ENCODE measurements around the gene ACVRL1. TPM values are rescaled to one million over a fixed set of nuclear protein-coding genes. Genes with fewer than 3 reads are reported as not detected.
A peak's percentile ranks its signal among the peaks of the same experiment; 100 is the strongest.

ACVRL1 gene
- total RNA-seq, 1 donor from 2014 or later = 2.0 TPM

DNA sequence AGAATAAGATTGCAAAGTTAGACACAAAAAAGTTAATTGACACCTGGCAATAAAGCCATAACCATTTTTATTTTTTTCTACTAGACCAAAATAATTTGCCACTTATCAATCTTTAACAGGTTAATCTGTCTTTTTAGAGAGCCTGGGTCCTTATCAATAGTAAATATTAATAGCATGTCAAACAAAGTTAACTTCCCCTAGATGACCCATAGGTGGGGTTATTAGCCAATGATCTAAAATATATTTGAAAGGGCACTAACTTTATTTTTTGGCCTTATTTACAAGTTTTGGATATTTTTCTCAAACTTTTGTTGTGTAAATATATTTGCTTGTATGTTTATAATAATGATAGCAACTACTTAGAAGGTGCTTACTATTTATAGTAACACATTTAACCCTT lies 15.5 kb upstream of the ACVRL1 start:
- H3K27me3 Mint-ChIP-seq (ENCODE audit: insufficient read depth, low read depth) = peaks cover 21% of the 10 kb centered on the region
- H3K9me3 ChIP-seq (ENCODE audit: low read depth) = no peaks in the 10 kb centered on the region

DNA sequence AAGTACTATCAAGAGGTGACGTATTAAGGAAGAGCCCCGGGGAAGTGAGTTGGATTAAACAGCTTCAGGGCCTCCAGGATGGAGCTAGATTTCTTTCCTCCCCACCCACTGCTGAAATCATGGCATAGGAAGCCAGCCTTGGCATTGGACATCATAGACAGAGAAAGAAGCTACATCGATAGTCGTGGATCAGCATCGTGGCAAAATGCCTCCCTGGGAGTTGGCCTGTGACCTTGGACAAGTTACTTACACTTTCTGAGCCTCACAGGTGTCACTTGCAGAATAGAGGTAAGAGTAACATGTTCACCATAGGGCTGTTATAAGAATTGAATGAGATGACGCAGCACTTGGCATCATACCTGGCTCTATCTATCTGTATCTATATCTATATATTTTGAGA lies 13.5 kb upstream of the ACVRL1 start:
- Histone ChIP-seq H3K27me3 (no peaks in the 10 kb centered on the region), H3K36me3 (no peaks in the 10 kb centered on the region), H3K4me3 (no peak overlapping the region), H3K27ac (no peak overlapping the region), H3F3A (ENCODE audit: low read depth) (peaks cover 10% of the 10 kb centered on the region), H3K79me2 (ENCODE audit: low read depth) (no peaks in the 10 kb centered on the region), H4K20me1 (ENCODE audit: low read depth) (no peaks in the 10 kb centered on the region), H3K4me2 (no peak overlapping the region), H3K9ac (no peak overlapping the region), H2AFZ (replicated peaks) (no peak overlapping the region), H3K9me3 (ENCODE audit: low read depth) (no peaks in the 10 kb centered on the region), H3K4me1 (peaks cover 11% of the 10 kb centered on the region)
- no peaks in the 10 kb centered on the region for H3K36me3 Mint-ChIP-seq
- TF ChIP-seq, protein P1, sequence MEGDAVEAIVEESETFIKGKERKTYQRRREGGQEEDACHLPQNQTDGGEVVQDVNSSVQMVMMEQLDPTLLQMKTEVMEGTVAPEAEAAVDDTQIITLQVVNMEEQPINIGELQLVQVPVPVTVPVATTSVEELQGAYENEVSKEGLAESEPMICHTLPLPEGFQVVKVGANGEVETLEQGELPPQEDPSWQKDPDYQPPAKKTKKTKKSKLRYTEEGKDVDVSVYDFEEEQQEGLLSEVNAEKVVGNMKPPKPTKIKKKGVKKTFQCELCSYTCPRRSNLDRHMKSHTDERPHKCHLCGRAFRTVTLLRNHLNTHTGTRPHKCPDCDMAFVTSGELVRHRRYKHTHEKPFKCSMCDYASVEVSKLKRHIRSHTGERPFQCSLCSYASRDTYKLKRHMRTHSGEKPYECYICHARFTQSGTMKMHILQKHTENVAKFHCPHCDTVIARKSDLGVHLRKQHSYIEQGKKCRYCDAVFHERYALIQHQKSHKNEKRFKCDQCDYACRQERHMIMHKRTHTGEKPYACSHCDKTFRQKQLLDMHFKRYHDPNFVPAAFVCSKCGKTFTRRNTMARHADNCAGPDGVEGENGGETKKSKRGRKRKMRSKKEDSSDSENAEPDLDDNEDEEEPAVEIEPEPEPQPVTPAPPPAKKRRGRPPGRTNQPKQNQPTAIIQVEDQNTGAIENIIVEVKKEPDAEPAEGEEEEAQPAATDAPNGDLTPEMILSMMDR (IDR thresholded peaks at IDR 0.05) = no peak
- no peak for TF ChIP-seq EZH2 (IDR thresholded peaks at IDR 0.05)
- TF ChIP-seq EZH2phosphoT487 (IDR thresholded peaks at IDR 0.05) = no peak
- H3K9me3 Mint-ChIP-seq = no peaks in the 10 kb centered on the region
- H3K27me3 Mint-ChIP-seq (ENCODE audit: insufficient read depth, low read depth) = peaks cover 10% of the 10 kb centered on the region
- DNase-seq (ENCODE audit: low spot score) = no peak
- no peak overlapping the region for H3K27ac Mint-ChIP-seq
- H3K4me1 Mint-ChIP-seq = peaks cover 20% of the 10 kb centered on the region
- H3K4me3 Mint-ChIP-seq = no peak overlapping the region

More for the DNA sequence above, 15.5 kb upstream of the ACVRL1 start:
- DNase-seq (ENCODE audit: low spot score) = no peak
- Histone ChIP-seq H3K4me1 (peaks cover 14% of the 10 kb centered on the region), H3K79me2 (ENCODE audit: low read depth) (no peaks in the 10 kb centered on the region), H3K4me2 (no peak overlapping the region), H3K36me3 (no peaks in the 10 kb centered on the region), H3F3A (ENCODE audit: low read depth) (peaks cover 10% of the 10 kb centered on the region), H3K4me3 (no peak overlapping the region), H3K27me3 (peaks cover 3% of the 10 kb centered on the region), H4K20me1 (ENCODE audit: low read depth) (no peaks in the 10 kb centered on the region), H2AFZ (replicated peaks) (no peak overlapping the region), H3K27ac (no peak overlapping the region), H3K9ac (no peak overlapping the region)
- Mint-ChIP-seq H3K27ac (no peak overlapping the region), H3K9me3 (no peaks in the 10 kb centered on the region), H3K4me1 (peaks cover 21% of the 10 kb centered on the region), H3K4me3 (no peak overlapping the region), H3K36me3 (no peaks in the 10 kb centered on the region)
- TF ChIP-seq, protein P1 (IDR thresholded peaks at IDR 0.05) = peak; percentile 49
- TF ChIP-seq EZH2phosphoT487 (IDR thresholded peaks at IDR 0.05) = no peak

DNA sequence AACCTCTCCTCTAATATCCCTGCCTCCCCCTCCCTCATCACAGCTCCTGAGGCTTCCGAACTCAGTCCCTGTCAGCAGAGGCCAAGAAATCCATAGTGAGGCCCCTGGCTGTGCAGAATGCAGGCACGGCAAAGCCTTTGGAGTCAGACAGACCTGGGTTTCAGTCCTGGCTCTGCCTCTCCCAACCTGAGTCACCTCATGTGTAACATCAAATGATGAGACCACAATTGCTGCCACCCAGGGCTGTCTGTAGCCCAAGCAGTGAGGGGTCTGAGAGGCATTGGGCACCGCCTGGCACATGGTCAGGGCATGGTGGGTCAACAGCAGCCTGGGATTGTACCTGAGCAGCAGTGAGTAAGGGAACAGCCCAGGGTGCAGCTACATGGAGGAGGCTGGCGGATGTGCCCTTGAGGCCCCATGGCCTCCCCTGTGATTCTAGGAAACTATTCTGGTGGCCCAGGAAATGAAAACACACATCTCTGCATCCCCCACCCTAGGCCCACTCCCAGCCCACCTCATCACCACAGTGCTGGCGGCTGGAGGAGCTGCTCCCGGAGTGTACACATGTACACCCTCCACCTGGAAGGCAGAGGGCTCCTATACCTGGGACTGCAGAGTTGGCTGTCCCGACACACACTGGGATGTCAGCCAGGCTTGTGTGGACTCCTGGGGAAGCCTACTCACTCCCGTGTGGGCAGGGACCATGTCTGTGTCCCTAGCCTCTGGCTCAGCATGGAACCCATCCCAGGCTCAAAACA lies 11.7 kb upstream of the ACVRL1 start:
- Histone ChIP-seq H3K36me3 (no peaks in the 10 kb centered on the region), H3K4me1 (peaks cover 8% of the 10 kb centered on the region), H3K9me3 (ENCODE audit: low read depth) (no peaks in the 10 kb centered on the region), H3K9ac (no peak overlapping the region), H3K4me3 (no peak overlapping the region), H3K27ac (no peak overlapping the region), H3K4me2 (peak overlapping the region; percentile 55), H3F3A (ENCODE audit: low read depth) (peaks cover 10% of the 10 kb centered on the region), H3K27me3 (no peaks in the 10 kb centered on the region), H2AFZ (replicated peaks) (peak overlapping the region; percentile 38), H3K79me2 (ENCODE audit: low read depth) (no peaks in the 10 kb centered on the region), H4K20me1 (ENCODE audit: low read depth) (no peaks in the 10 kb centered on the region)
- Mint-ChIP-seq H3K27ac (peak overlapping the region; percentile 60), H3K4me1 (peaks cover 16% of the 10 kb centered on the region), H3K9me3 (no peaks in the 10 kb centered on the region), H3K27me3 (ENCODE audit: insufficient read depth, low read depth) (peaks cover 8% of the 10 kb centered on the region), H3K36me3 (no peaks in the 10 kb centered on the region), H3K4me3 (peak overlapping the region; percentile 54)
- no peak for DNase-seq (ENCODE audit: low spot score)
- TF ChIP-seq, protein P1 (IDR thresholded peaks at IDR 0.05) = no peak
- no peak for TF ChIP-seq EZH2 (IDR thresholded peaks at IDR 0.05)
- no peak for TF ChIP-seq EZH2phosphoT487 (IDR thresholded peaks at IDR 0.05)

All from neural progenitor cell (in vitro differentiated cells).